Upper lobe of right lung (tissue), 1 donor: ENCODE data around the gene MNX1. TPM values are rescaled to one million over a fixed set of nuclear protein-coding genes. Genes with fewer than 3 reads are reported as not detected.

Experiments
- total RNA-seq: library from RNA; stranded (reverse); fragmentation: NEBNext Ultra II Directional; extraction: Animal tissue kit (Norgen Biotek cat#: 25700); gene quantifications from one replicate; pipeline ENCODE4 v1.2.1, GENCODE V29; 2021
- donor health status: DM: no; HTN: yes; CAD: no; lungs with severe emphysema.

The MNX1 gene
- total RNA-seq, 1 donor from 2014 or later = 0.93 TPM

Other genes starting within 250 kb of the MNX1 start
- 70.5 TPM for gene LMBR1, start 117.5 kb downstream of the MNX1 start, total RNA-seq
- 20.6 TPM for gene NOM1, start 61.0 kb downstream of the MNX1 start, total RNA-seq
- gene UBE3C, start 128.3 kb upstream of the MNX1 start, total RNA-seq = 56.9 TPM